HCT116 (cell line): Measurements from ENCODE around the gene XYLT1. TPM values are rescaled to one million over a fixed set of nuclear protein-coding genes. Genes with fewer than 3 reads are reported as not detected.

Experiments used
- ATAC-seq: fragments of 200-7000 bp; cut with Tn5 transposase; 2 replicates; pipeline ENCODE4 v1.9.1; 2020; ENCODE audit warnings: mild to moderate bottlenecking, moderate library complexity
- BruUV-seq: library from RNA; stranded (reverse); fragments of 400-500 nt; replicated peaks from 2 replicates; lab custom pipeline; 2021; lab: Mats Ljungman, UMichigan
- CTCF ChIA-PET: fragments of 300-600 bp; sonication (Branson Sonifier 250); formaldehyde crosslinking; loops from one replicate; lab custom pipeline; 2021; ENCODE audit warnings: antibody characterized with exemption; lab: Charles Lee
- POLR2A ChIA-PET: fragments of 300-600, 350-600 bp; sonication (Branson Sonifier 250); formaldehyde crosslinking; loops from one replicate; lab custom pipeline; 2021; ENCODE audit warnings: antibody characterized with exemption; lab: Charles Lee
- RAD21 ChIA-PET, 2 experiments: fragments of 300-600 bp; sonication (Branson Sonifier 250); formaldehyde crosslinking; loops; one replicate each; lab custom pipeline; 2023; ENCODE audit warnings: low total read pairs in 2 of 2; ENCODE audit not compliant: uncharacterized antibody in 2 of 2, unreplicated experiment in 2 of 2, low non-redundant PET in 1 of 2; lab: Charles Lee
- DNase-seq: peaks from one replicate; pipeline ENCODE4 v3.0.0-alpha.2; 2010; ENCODE audit warnings: low read depth, low spot score
- H2AFZ ChIP-seq: fragments of 200-600 bp; shearing (Covaris generic), sonication (generic); 2 replicates; pipeline ENCODE4 v1.6.1; 2017; ENCODE audit warnings: low read depth, mixed run types, mixed read lengths, antibody characterized with exemption, low read length; ENCODE audit not compliant: poor library complexity, severe bottlenecking
- H3K27ac ChIP-seq: 2 replicates; pipeline ENCODE4 v1.5.1; 2012; ENCODE audit warnings: low read depth, low read length
- H3K27me3 ChIP-seq: fragments of 200-600 bp; sonication (generic); 2 replicates; pipeline ENCODE4 v1.6.1; 2016; ENCODE audit warnings: mixed run types, low read length, mixed read lengths; ENCODE audit not compliant: insufficient read depth
- H3K36me3 ChIP-seq, 2 experiments: fragments of 200-500 bp in 1 of 2; fragments of 200-600 bp in 1 of 2; sonication (Bioruptor generic) in 1 of 2; sonication (generic) in 1 of 2; 2 replicates each; pipeline versions ENCODE4 v1.5.1 to v1.6.1; 2014 to 2016; ENCODE audit warnings: low read length in 2 of 2, inconsistent platforms in 1 of 2, mixed read lengths in 1 of 2, mixed run types in 1 of 2; ENCODE audit not compliant: insufficient read depth in 2 of 2, control insufficient read depth in 1 of 2
- H3K4me1 ChIP-seq, 2 experiments: fragments of 200-600 bp in 1 of 2; sonication (generic) in 1 of 2; 2 replicates each; pipeline versions ENCODE4 v1.5.1 to v1.6.1; 2012 to 2017; ENCODE audit warnings: low read length in 2 of 2, inconsistent platforms in 1 of 2, mild to moderate bottlenecking in 1 of 2, mixed read lengths in 1 of 2, mixed run types in 1 of 2, moderate library complexity in 1 of 2; ENCODE audit not compliant: insufficient read depth in 2 of 2, control insufficient read depth in 1 of 2
- H3K4me2 ChIP-seq: fragments of 200-600 bp; sonication (generic); 2 replicates; pipeline ENCODE4 v1.6.1; 2017; ENCODE audit warnings: mixed run types, low read length, mixed read lengths
- H3K4me3 ChIP-seq, 2 experiments: fragments of 200-600 bp in 1 of 2; sonication (generic) in 1 of 2; replicated peaks in 1 of 2; 2 replicates each; pipeline ENCODE4 v1.5.1; 2011 to 2016; ENCODE audit warnings: low read length in 2 of 2, control low read depth in 1 of 2, low read depth in 1 of 2, mild to moderate bottlenecking in 1 of 2, mixed read lengths in 1 of 2, mixed run types in 1 of 2
- H3K79me2 ChIP-seq: fragments of 200-600 bp; sonication (generic); 2 replicates; pipeline ENCODE4 v1.6.1; 2017; ENCODE audit warnings: mild to moderate bottlenecking, mixed run types, low read length, moderate library complexity, mixed read lengths; ENCODE audit not compliant: insufficient read depth
- H3K9ac ChIP-seq: fragments of 200-600 bp; sonication (generic); 2 replicates; pipeline ENCODE4 v1.6.1; 2016; ENCODE audit warnings: low read length, mixed read lengths
- H3K9me2 ChIP-seq: fragments of 200-600 bp; sonication (generic), shearing (Covaris generic); 2 replicates; pipeline ENCODE4 v1.6.1; 2017; ENCODE audit warnings: mixed run types, mild to moderate bottlenecking, moderate library complexity; ENCODE audit not compliant: insufficient read depth
- H3K9me3 ChIP-seq, 2 experiments: fragments of 200-500 bp in 1 of 2; fragments of 200-600 bp in 1 of 2; sonication (Bioruptor generic) in 1 of 2; sonication (generic) in 1 of 2; 2 replicates each; pipeline ENCODE4 v1.6.1; 2014 to 2017; ENCODE audit warnings: low read length in 2 of 2, mixed read lengths in 2 of 2, inconsistent platforms in 1 of 2, low read depth in 1 of 2, mild to moderate bottlenecking in 1 of 2, mixed run types in 1 of 2, moderate library complexity in 1 of 2; ENCODE audit not compliant: control insufficient read depth in 1 of 2, insufficient read depth in 1 of 2
- H4K20me1 ChIP-seq: fragments of 200-600 bp; sonication (generic), shearing (Covaris generic); 2 replicates; pipeline ENCODE4 v1.6.1; 2017; ENCODE audit warnings: mixed run types, mild to moderate bottlenecking, moderate library complexity; ENCODE audit not compliant: insufficient read depth
- CTCF ChIP-seq, 3 experiments: fragments of 200-600 bp in 1 of 3; sonication (generic) in 1 of 3; IDR thresholded peaks in 2 of 3; conservative IDR thresholded peaks in 1 of 3; 2 replicates each; pipeline ENCODE4 v1.5.1; 2012 to 2017; ENCODE audit warnings: low read depth in 2 of 3, low read length in 2 of 3, antibody characterized with exemption in 1 of 3, borderline replicate concordance in 1 of 3, control low read depth in 1 of 3, mild to moderate bottlenecking in 1 of 3, mixed read lengths in 1 of 3, mixed run types in 1 of 3, moderate library complexity in 1 of 3; ENCODE audit not compliant: insufficient read depth in 1 of 3
- EGR1 ChIP-seq: IDR thresholded peaks from 2 replicates; pipeline ENCODE4 v1.6.1; 2012; ENCODE audit warnings: low read depth
- EZH2 ChIP-seq: fragments of 200-600 bp; sonication (generic); IDR thresholded peaks from 2 replicates; pipeline ENCODE4 v1.6.1; 2017; ENCODE audit warnings: antibody characterized with exemption, mixed run types
- FOSL1 ChIP-seq: IDR thresholded peaks from 2 replicates; pipeline ENCODE4 v1.6.1; 2012; ENCODE audit warnings: low read depth
- POLR2AphosphoS5 ChIP-seq: IDR thresholded peaks from 2 replicates; pipeline ENCODE4 v1.6.1; 2011; ENCODE audit warnings: mild to moderate bottlenecking, low read depth, low read length, moderate library complexity
- RAD21 ChIP-seq: IDR thresholded peaks from 2 replicates; pipeline ENCODE4 v1.6.1; 2012; ENCODE audit warnings: low read depth, mild to moderate bottlenecking
- SIN3A ChIP-seq: IDR thresholded peaks from 2 replicates; pipeline ENCODE4 v1.6.1; 2012; ENCODE audit warnings: low read depth
- SP1 ChIP-seq: IDR thresholded peaks from 2 replicates; pipeline ENCODE4 v1.6.1; 2012; ENCODE audit warnings: low read depth
- intact Hi-C: fragments of 100-400 bp; cut with micrococcal nuclease; formaldehyde crosslinking; loops from 2 replicates; pipeline ENCODE4 v1.10.0; 2022
- total RNA-seq: library from RNA; stranded (reverse); gene quantifications from one replicate; pipeline ENCODE4 v1.2.1, GENCODE V29; 2021; ENCODE audit not compliant: unreplicated experiment
- TF ChIP-seq, protein P1 (sequence below): IDR thresholded peaks from 2 replicates; pipeline ENCODE4 v1.6.1; 2011; ENCODE audit warnings: mild to moderate bottlenecking, low read length, moderate library complexity; ENCODE audit not compliant: insufficient replicate concordance; ENCODE audit errors: extremely low read depth

Gene XYLT1
- total RNA-seq, 1 experiment from 2014 or later: 4.5 TPM

- DNase-seq (no peak), ATAC-seq (peak; percentile 52)
- ChIA-PET CTCF (no interaction called here), POLR2A (no interaction called here), RAD21 (no interaction called here)
- Histone ChIP-seq H3K79me2 (no peaks in the 10 kb centered on the region), H3K27me3 (peaks cover 16% of the 10 kb centered on the region; the same call in 1 of the 2 replicates), H2AFZ (no peak overlapping the region), H3K4me3 (peak overlapping the region; percentile 31 to 45), H3K9ac (no peak overlapping the region), H3K4me1 (peaks cover 4 to 13% of the 10 kb centered on the region in 2 experiments; a peak in 2 of 4 replicates), H3K36me3 (no peaks in the 10 kb centered on the region), H3K9me2 (no peaks in the 10 kb centered on the region), H3K9me3 (no peaks in the 10 kb centered on the region), H3K27ac (no peak overlapping the region; the same call in 1 of the 2 replicates), H3K4me2 (peak overlapping the region; percentile 69), H4K20me1 (no peaks in the 10 kb centered on the region)
- no peak for TF ChIP-seq EZH2
- no peak for TF ChIP-seq FOSL1
- TF ChIP-seq, protein P1, sequence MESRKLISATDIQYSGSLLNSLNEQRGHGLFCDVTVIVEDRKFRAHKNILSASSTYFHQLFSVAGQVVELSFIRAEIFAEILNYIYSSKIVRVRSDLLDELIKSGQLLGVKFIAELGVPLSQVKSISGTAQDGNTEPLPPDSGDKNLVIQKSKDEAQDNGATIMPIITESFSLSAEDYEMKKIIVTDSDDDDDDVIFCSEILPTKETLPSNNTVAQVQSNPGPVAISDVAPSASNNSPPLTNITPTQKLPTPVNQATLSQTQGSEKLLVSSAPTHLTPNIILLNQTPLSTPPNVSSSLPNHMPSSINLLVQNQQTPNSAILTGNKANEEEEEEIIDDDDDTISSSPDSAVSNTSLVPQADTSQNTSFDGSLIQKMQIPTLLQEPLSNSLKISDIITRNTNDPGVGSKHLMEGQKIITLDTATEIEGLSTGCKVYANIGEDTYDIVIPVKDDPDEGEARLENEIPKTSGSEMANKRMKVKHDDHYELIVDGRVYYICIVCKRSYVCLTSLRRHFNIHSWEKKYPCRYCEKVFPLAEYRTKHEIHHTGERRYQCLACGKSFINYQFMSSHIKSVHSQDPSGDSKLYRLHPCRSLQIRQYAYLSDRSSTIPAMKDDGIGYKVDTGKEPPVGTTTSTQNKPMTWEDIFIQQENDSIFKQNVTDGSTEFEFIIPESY: no peak
- no peak for TF ChIP-seq POLR2AphosphoS5
- TF ChIP-seq SP1: no peak
- TF ChIP-seq SIN3A: no peak
- no peak for TF ChIP-seq RAD21
- no peak for TF ChIP-seq CTCF (IDR thresholded peaks at IDR 0.05 in 2 of 3, conservative IDR thresholded peaks at IDR 0.05 in 1 of 3; ENCODE audit: borderline replicate concordance in 1 of 3, insufficient read depth in 1 of 3, low read depth in 2 of 3, low read length in 2 of 3)
- no peak for TF ChIP-seq EGR1
- intact Hi-C loops: no loop called here
- no TSS peak for BruUV-seq
These were observed 415 bp downstream of the XYLT1 start for GRCh38 chr16:17470182-17470907.
